Endothelial cell of umbilical vein (primary cell): ENCODE measurements around the gene DEFB123. TPM values are rescaled to one million over a fixed set of nuclear protein-coding genes. Genes with fewer than 3 reads are reported as not detected.
"Not testable (repeated sequence)": the region's sequence is repeated elsewhere in the genome, so short reads cannot be mapped to it uniquely, and the experiment has no call there.

Experiments used
- BruUV-seq: library from RNA; stranded (reverse); fragments of 400-500 nt; replicated peaks from 2 replicates; lab custom pipeline; 2021; lab: Mats Ljungman, UMichigan
- CTCF ChIA-PET: fragments of 300-600, 350-600 bp; sonication (Branson Sonifier 250); formaldehyde crosslinking; loops from one replicate; lab custom pipeline; 2021; ENCODE audit warnings: antibody characterized with exemption, inconsistent platforms; lab: Charles Lee
- POLR2A ChIA-PET: fragments of 300-600, 350-600 bp; sonication (Branson Sonifier 250); formaldehyde crosslinking; loops from one replicate; lab custom pipeline; 2021; ENCODE audit warnings: antibody characterized with exemption, inconsistent platforms; lab: Charles Lee
- DNase-seq: peaks from one replicate; pipeline ENCODE4 v3.0.0-alpha.2; 2011; ENCODE audit warnings: low read depth, low spot score
- FAIRE-seq: peaks from 2 replicates; lab custom pipeline; 2011; peaks lifted over from hg19 to GRCh38; lab: Jason Lieb, UNC
- H2AFZ ChIP-seq: 2 replicates; pipeline ENCODE4 v1.6.0; 2012; ENCODE audit warnings: low read depth, low read length, control low read depth, inconsistent platforms
- H3K27ac ChIP-seq: 2 replicates; pipeline ENCODE4 v1.5.1; 2011; ENCODE audit warnings: low read depth, mild to moderate bottlenecking, control low read depth, low read length, moderate library complexity; ENCODE audit not compliant: insufficient read depth
- H3K27me3 ChIP-seq, 2 experiments: 2 replicates each; pipeline versions ENCODE4 v1.6.0 to v1.6.1; 2011; ENCODE audit warnings: low read length in 2 of 2, mixed read lengths in 1 of 2; ENCODE audit not compliant: control insufficient read depth in 2 of 2, insufficient read depth in 2 of 2
- H3K36me3 ChIP-seq, 2 experiments: 2 replicates in 1 of 2; 3 replicates in 1 of 2; pipeline ENCODE4 v1.5.1; 2011; ENCODE audit warnings: low read length in 2 of 2, mild to moderate bottlenecking in 1 of 2, moderate library complexity in 1 of 2; ENCODE audit not compliant: control insufficient read depth in 2 of 2, insufficient read depth in 2 of 2; ENCODE audit errors: extremely low read depth in 1 of 2
- H3K4me1 ChIP-seq: 3 replicates; pipeline ENCODE4 v1.5.1; 2011; ENCODE audit warnings: mild to moderate bottlenecking, low read length; ENCODE audit not compliant: control insufficient read depth, insufficient read depth; ENCODE audit errors: extremely low read depth
- H3K4me2 ChIP-seq: 2 replicates; pipeline ENCODE4 v1.6.1; 2011; ENCODE audit warnings: low read length, control low read depth, mixed read lengths; ENCODE audit not compliant: insufficient read depth
- H3K4me3 ChIP-seq, 3 experiments: fragments of 200-600 bp in 1 of 3; sonication (generic), shearing (Covaris generic) in 1 of 3; replicated peaks in 1 of 3; 2 replicates each; pipeline ENCODE4 v1.5.1; 2011 to 2016; ENCODE audit warnings: control low read depth in 3 of 3, low read length in 3 of 3, mild to moderate bottlenecking in 2 of 3, inconsistent platforms in 1 of 3, low read depth in 1 of 3, moderate library complexity in 1 of 3; ENCODE audit not compliant: insufficient read depth in 1 of 3
- H3K79me2 ChIP-seq: 2 replicates; pipeline ENCODE4 v1.6.0; 2012; ENCODE audit warnings: low read length, inconsistent platforms; ENCODE audit not compliant: control insufficient read depth, insufficient read depth
- H3K9ac ChIP-seq: replicated peaks from 2 replicates; pipeline ENCODE3; 2011; ENCODE audit warnings: low read length, control low read depth; ENCODE audit not compliant: insufficient read depth; ENCODE audit errors: extremely low read depth
- H3K9me1 ChIP-seq: replicated peaks from 3 replicates; pipeline ENCODE4 v1.6.0; 2011; ENCODE audit warnings: mild to moderate bottlenecking, low read length; ENCODE audit not compliant: control insufficient read depth, insufficient read depth; ENCODE audit errors: extremely low read depth
- H3K9me3 ChIP-seq: replicated peaks from 2 replicates; pipeline ENCODE4 v1.5.1; 2012; ENCODE audit warnings: low read length, inconsistent platforms; ENCODE audit not compliant: control insufficient read depth, insufficient read depth
- H4K20me1 ChIP-seq: replicated peaks from 2 replicates; pipeline ENCODE3; 2011; ENCODE audit warnings: mild to moderate bottlenecking, low read length; ENCODE audit not compliant: control insufficient read depth, insufficient read depth; ENCODE audit errors: extremely low read depth
- EZH2 ChIP-seq: IDR thresholded peaks from 2 replicates; pipeline ENCODE4 v1.6.1; 2012; ENCODE audit warnings: borderline replicate concordance, low read depth, mild to moderate bottlenecking, moderate library complexity, low read length, inconsistent platforms; ENCODE audit not compliant: severe bottlenecking
- GATA2 ChIP-seq: IDR thresholded peaks from 2 replicates; pipeline ENCODE4 v1.7.0; 2011; ENCODE audit warnings: low read depth, mild to moderate bottlenecking, moderate library complexity, mixed read lengths, low read length; ENCODE audit not compliant: insufficient read length, insufficient read depth
- JUN ChIP-seq: IDR thresholded peaks from 2 replicates; pipeline ENCODE4 v1.6.1; 2011; ENCODE audit warnings: borderline replicate concordance, low read depth; ENCODE audit not compliant: insufficient read length, insufficient read depth
- MYC ChIP-seq: IDR thresholded peaks from one replicate; pipeline ENCODE4 v1.6.1; 2011; ENCODE audit warnings: mild to moderate bottlenecking, low read depth, low read length
- POLR2A ChIP-seq: IDR thresholded peaks from 2 replicates; pipeline ENCODE4 v1.6.1; 2012; ENCODE audit warnings: low read depth, mild to moderate bottlenecking, control low read depth, low read length
- dilution Hi-C: fragments of 300-500 bp; cut with MboI; formaldehyde crosslinking; loops from one replicate; pipeline ENCODE4 v1.15.0; 2019; ENCODE audit warnings: low sequenced_read_pairs; ENCODE audit not compliant: extremely low pct_ligation_motif_present
- intact Hi-C: fragments of 100-400 bp; cut with micrococcal nuclease; formaldehyde crosslinking; loops from one replicate; pipeline ENCODE4 v1.10.0; 2022
- polyA plus RNA-seq, 4 experiments: library from polyadenylated mRNA; depleted of rRNA in 3 of 4; stranded (reverse) in 3 of 4; unstranded in 1 of 4; fragments of >200 nt; gene quantifications; 2 replicates each; pipeline versions ENCODE4 v1.2.1 to v1.2.3, GENCODE V29; 2011 to 2012; ENCODE audit warnings: missing spikeins in 1 of 4
- total RNA-seq: library from RNA; stranded (reverse); gene quantifications from 2 replicates; pipeline ENCODE4 v1.2.3, GENCODE V29; 2021

Gene DEFB123
- total and polyA plus RNA-seq, 2 donors (not counting 3 experiments of a cell fraction or from before 2014, with no cell fraction given) = not detected

DNA sequence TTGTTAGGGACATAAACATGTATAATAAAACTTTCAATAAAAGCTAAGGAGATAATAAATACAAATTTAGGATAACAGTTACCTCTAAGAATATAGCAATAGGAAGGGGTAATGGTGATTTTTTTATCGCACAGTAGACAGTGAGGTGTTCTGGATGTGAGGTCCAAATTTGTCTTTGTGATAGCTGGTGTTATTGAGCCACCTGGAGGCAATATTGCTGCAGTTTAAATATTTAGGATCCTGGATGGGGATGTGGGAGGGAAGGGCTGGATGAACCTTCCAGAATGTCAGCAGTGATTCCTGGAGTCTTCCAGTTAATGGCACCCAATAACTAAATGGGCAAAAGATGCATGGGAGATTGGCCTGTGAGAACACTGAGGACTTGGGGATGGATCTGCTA lies 13.9 kb downstream of the DEFB123 start:
- no peaks in the 10 kb centered on the region for H3K9me3 ChIP-seq
- ChIA-PET POLR2A (no interaction called here), CTCF (interaction anchor here (1.2 to 11.3 kb wide), 3 partner anchors 14 to 49 kb away, joined by 3 to 393 read pairs (median 3); partner anchors contain the start of gene DEFB123)
- H4K20me1 ChIP-seq = no peaks in the 10 kb centered on the region
- H3K9ac ChIP-seq = no peak overlapping the region
- no peak overlapping the region for H3K27ac ChIP-seq
- no peak overlapping the region for H3K4me3 ChIP-seq
- dilution Hi-C loops = no loop called here
- TF ChIP-seq POLR2A (no peak), MYC (no peak), EZH2 (no peak), JUN (no peak), GATA2 (no peak)
- no peaks in the 10 kb centered on the region for H3K9me1 ChIP-seq
- H3K27me3 ChIP-seq = no peaks in the 10 kb centered on the region
- no peaks in the 10 kb centered on the region for H3K79me2 ChIP-seq
- H3K4me2 ChIP-seq = no peak overlapping the region
- intact Hi-C loops = no loop called here
- BruUV-seq = no TSS peak
- H3K4me1 ChIP-seq = no peaks in the 10 kb centered on the region
- H2AFZ ChIP-seq = no peak overlapping the region
- no peaks in the 10 kb centered on the region for H3K36me3 ChIP-seq
- no peak for FAIRE-seq
- no peak for DNase-seq

DNA sequence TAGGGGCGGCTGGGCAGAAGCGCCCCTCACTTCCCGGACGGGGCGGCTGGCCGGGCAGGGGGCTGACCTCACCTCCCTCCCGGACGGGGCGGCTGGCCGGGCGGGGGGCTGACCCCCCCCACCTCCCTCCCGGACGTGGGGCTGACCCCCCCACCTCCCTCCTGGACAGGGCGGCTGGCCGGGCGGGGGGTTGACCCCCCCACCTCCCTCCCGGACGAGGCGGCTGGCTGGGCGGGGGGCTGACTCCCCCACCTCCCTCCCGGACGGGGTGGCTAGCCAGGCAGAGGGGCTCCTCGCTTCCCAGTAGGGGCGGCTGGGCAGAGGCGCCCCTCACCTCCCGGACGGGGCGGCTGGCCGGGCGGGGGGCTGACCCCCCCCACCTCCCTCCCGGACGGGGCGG lies 30.5 kb downstream of the DEFB123 start:
- dilution Hi-C loops, CTCF ChIA-PET, intact Hi-C loops, H3K9me1 ChIP-seq, H3K27ac ChIP-seq, H3K4me2 ChIP-seq, H3K9me3 ChIP-seq, H3K4me3 ChIP-seq, H3K9ac ChIP-seq, H3K4me1 ChIP-seq, H2AFZ ChIP-seq, H4K20me1 ChIP-seq, H3K79me2 ChIP-seq, FAIRE-seq, BruUV-seq, DNase-seq, POLR2A ChIA-PET, H3K27me3 ChIP-seq, H3K36me3 ChIP-seq: not testable (repeated sequence)
